PC-3 (cell line): ENCODE results near the gene ZNF746. TPM values are rescaled to one million over a fixed set of nuclear protein-coding genes. Genes with fewer than 3 reads are reported as not detected.

Experiments used
- ATAC-seq: fragments of 200-7000 bp; cut with Tn5 transposase; 2 replicates; pipeline ENCODE4 v1.9.1; 2020; ENCODE audit warnings: mild to moderate bottlenecking, moderate library complexity
- BruUV-seq: library from RNA; stranded (reverse); fragments of 400-500 nt; replicated peaks from 2 replicates; lab custom pipeline; 2021; lab: Mats Ljungman, UMichigan
- CTCF ChIA-PET: fragments of 300-600 bp; sonication (Branson Sonifier 250); formaldehyde crosslinking; loops from one replicate; lab custom pipeline; 2022; ENCODE audit warnings: antibody characterized with exemption; lab: Charles Lee
- POLR2A ChIA-PET: fragments of 300-600 bp; sonication (Branson Sonifier 250); formaldehyde crosslinking; loops from one replicate; lab custom pipeline; 2022; ENCODE audit warnings: antibody characterized with exemption; ENCODE audit not compliant: unreplicated experiment; lab: Charles Lee
- DNase-seq: peaks from one replicate; pipeline ENCODE4 v3.0.0-alpha.2; 2015
- H2AFZ ChIP-seq: fragments of 300-600 bp; sonication (generic); 2 replicates; pipeline ENCODE4 v1.6.0; 2016; ENCODE audit warnings: antibody characterized with exemption, low read length
- H3F3A ChIP-seq: fragments of 300-600 bp; sonication (generic); one replicate; pipeline ENCODE4 v1.6.0; 2017; ENCODE audit warnings: antibody characterized with exemption, low read length, control low read depth, mild to moderate bottlenecking; ENCODE audit not compliant: unreplicated experiment
- H3K27ac ChIP-seq: fragments of 300-600 bp; sonication (generic); 2 replicates; pipeline ENCODE4 v1.5.1; 2016; ENCODE audit warnings: mild to moderate bottlenecking, low read length
- H3K27me3 ChIP-seq: fragments of 300-600 bp; sonication (generic); 2 replicates; pipeline ENCODE4 v1.6.1; 2016; ENCODE audit warnings: low read length, mixed read lengths
- H3K36me3 ChIP-seq: fragments of 300-600 bp; sonication (generic); 2 replicates; pipeline ENCODE4 v1.6.1; 2016; ENCODE audit warnings: low read depth, mixed run types, low read length, mixed read lengths
- H3K4me1 ChIP-seq: fragments of 300-600 bp; sonication (generic); 2 replicates; pipeline ENCODE4 v1.5.1; 2016; ENCODE audit warnings: low read length; ENCODE audit not compliant: insufficient read depth
- H3K4me2 ChIP-seq: fragments of 300-600 bp; sonication (generic); 2 replicates; pipeline ENCODE4 v1.6.0; 2016; ENCODE audit warnings: low read length
- H3K4me3 ChIP-seq: fragments of 300-600 bp; sonication (generic); 2 replicates; pipeline ENCODE4 v1.5.1; 2016; ENCODE audit warnings: mild to moderate bottlenecking, low read length, mixed read lengths
- H3K79me2 ChIP-seq: fragments of 300-600 bp; sonication (generic); 2 replicates; pipeline ENCODE4 v1.6.1; 2017; ENCODE audit warnings: low read length, mixed read lengths
- H3K9ac ChIP-seq: fragments of 300-600 bp; sonication (generic); 2 replicates; pipeline ENCODE4 v1.6.0; 2016; ENCODE audit warnings: mild to moderate bottlenecking, low read length
- H3K9me2 ChIP-seq: fragments of 300-600 bp; sonication (generic); replicated peaks from 2 replicates; pipeline ENCODE4 v1.6.1; 2016; ENCODE audit warnings: mixed run types, low read length, mixed read lengths
- H3K9me3 ChIP-seq: fragments of 300-600 bp; sonication (generic); 2 replicates; pipeline ENCODE4 v1.6.1; 2016; ENCODE audit warnings: low read length, mixed read lengths
- H4K20me1 ChIP-seq: fragments of 300-600 bp; sonication (generic); 2 replicates; pipeline ENCODE4 v1.6.1; 2016; ENCODE audit warnings: low read length, mixed read lengths
- EZH2 ChIP-seq: fragments of 300-600 bp; sonication (generic); IDR thresholded peaks from one replicate; pipeline ENCODE4 v1.6.1; 2017; ENCODE audit warnings: antibody characterized with exemption, mild to moderate bottlenecking, low read length; ENCODE audit not compliant: unreplicated experiment
- EZH2phosphoT487 ChIP-seq: fragments of 300-600 bp; sonication (generic); IDR thresholded peaks from 2 replicates; pipeline ENCODE4 v1.6.1; 2018; ENCODE audit warnings: mild to moderate bottlenecking, antibody characterized with exemption, low read length, borderline replicate concordance
- intact Hi-C: fragments of 100-400 bp; cut with micrococcal nuclease; formaldehyde crosslinking; loops from 2 replicates; pipeline ENCODE4 v1.9.0; 2023
- total RNA-seq: library from RNA; depleted of rRNA; stranded (reverse); fragments of >200 nt; gene quantifications from 2 replicates; pipeline ENCODE4 v1.2.3, GENCODE V29; 2014
- TF ChIP-seq, protein P1 (sequence below): fragments of 300-600 bp; sonication (generic); conservative IDR thresholded peaks from 2 replicates; pipeline ENCODE4 v1.5.1; 2017; ENCODE audit warnings: antibody characterized with exemption, low read depth, mild to moderate bottlenecking, low read length

Gene ZNF746
- total RNA-seq, 1 experiment from 2014 or later = 19.6 TPM

- H3K79me2 ChIP-seq = peaks cover 36% of the 10 kb centered on the region
- intact Hi-C loops = loop anchor here (1.0 kb wide), 1 partner anchor 38 kb away; no protein-coding TSS in a partner anchor
- H3K4me2 ChIP-seq = peak within 1 kb of the TSS; percentile 97
- peak; percentile 95 for ATAC-seq
- DNase-seq = peak; percentile 78
- ChIA-PET POLR2A (interaction anchor here (0.5 kb wide), 1 partner anchor 166 kb away, joined by 27 read pairs; no protein-coding TSS in a partner anchor), CTCF (interaction anchor here (0.6 to 1.4 kb wide), 5 partner anchors 42 to 199 kb away, joined by 4 to 6 read pairs (median 5); no protein-coding TSS in a partner anchor)
- BruUV-seq = no TSS peak
- peak within 1 kb of the TSS; percentile 96 for H3K4me3 ChIP-seq
- no peaks in the 10 kb centered on the region for H3F3A ChIP-seq
- no peaks in the 10 kb centered on the region for H3K9me3 ChIP-seq
- H2AFZ ChIP-seq = peak within 1 kb of the TSS; percentile 100
- no peaks in the 10 kb centered on the region for H3K9me2 ChIP-seq
- TF ChIP-seq, protein P1, sequence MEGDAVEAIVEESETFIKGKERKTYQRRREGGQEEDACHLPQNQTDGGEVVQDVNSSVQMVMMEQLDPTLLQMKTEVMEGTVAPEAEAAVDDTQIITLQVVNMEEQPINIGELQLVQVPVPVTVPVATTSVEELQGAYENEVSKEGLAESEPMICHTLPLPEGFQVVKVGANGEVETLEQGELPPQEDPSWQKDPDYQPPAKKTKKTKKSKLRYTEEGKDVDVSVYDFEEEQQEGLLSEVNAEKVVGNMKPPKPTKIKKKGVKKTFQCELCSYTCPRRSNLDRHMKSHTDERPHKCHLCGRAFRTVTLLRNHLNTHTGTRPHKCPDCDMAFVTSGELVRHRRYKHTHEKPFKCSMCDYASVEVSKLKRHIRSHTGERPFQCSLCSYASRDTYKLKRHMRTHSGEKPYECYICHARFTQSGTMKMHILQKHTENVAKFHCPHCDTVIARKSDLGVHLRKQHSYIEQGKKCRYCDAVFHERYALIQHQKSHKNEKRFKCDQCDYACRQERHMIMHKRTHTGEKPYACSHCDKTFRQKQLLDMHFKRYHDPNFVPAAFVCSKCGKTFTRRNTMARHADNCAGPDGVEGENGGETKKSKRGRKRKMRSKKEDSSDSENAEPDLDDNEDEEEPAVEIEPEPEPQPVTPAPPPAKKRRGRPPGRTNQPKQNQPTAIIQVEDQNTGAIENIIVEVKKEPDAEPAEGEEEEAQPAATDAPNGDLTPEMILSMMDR = peak; percentile 53
- TF ChIP-seq EZH2phosphoT487 (no peak), EZH2 (no peak)
- H3K27me3 ChIP-seq = no peaks in the 10 kb centered on the region
- peak within 1 kb of the TSS; percentile 77 for H3K9ac ChIP-seq
- H3K36me3 ChIP-seq = no peaks in the 10 kb centered on the region; the same call in 1 of the 2 replicates
- peaks cover 15% of the 10 kb centered on the region; the same call in 1 of the 2 replicates for H3K4me1 ChIP-seq
- H4K20me1 ChIP-seq = no peaks in the 10 kb centered on the region
- no peak within 1 kb of the TSS for H3K27ac ChIP-seq
These were observed 36.9 kb downstream of the ZNF746 start, which contains the start of gene ZNF777 for GRCh38 chr7:149460493-149461277. ZNF777 (minus strand) TSS chr7:149461062; CDS start chr7:149456022, 5,040 bp downstream.

DNA sequence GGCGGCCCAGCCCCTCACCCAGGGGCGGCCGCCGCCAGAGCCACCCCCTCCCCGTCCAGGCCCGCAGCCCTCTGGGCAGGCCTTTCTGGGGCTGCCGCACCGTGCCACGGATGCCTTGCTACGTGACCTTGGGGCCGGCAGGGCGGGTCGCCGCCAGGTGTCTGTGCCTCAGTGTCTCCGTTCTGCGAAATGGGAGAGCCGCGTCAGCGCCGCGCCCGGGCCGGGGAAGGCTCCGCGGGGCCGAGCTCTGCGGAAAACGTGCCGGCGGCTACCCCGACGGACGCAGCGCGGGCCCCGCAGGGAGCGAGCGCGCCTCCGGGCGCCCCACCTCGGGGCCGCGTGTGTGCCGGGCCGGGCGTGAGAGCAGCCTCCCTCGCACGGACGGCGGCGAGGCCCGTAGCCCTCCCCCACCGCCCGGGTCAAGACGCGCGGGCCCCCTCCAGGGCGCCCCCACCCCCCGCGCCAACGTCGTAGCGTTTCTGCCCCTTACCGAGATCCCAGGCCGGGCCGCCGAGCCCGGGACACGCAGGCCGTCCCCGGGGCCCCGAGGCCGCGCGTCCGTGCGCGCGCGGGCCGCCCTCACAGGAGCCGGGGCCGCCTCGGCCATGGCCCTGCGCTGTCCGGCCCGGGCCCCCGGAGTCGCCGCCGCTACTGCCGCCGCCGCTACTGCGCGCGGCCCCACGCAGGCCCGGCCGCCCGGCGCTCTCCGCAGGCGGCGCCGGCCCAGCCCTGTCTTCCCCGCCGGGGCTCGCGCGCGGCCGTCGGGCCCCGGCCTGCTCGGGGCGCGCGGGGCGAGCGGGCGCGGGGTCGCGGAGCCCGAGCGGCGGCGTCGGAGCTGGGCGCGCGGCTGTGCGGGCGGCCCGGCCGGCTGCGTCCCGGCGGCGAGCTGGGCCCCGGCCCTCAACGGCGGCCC, 37.8 kb downstream of the ZNF746 start:
- Histone ChIP-seq H3K79me2 (peaks cover 36% of the 10 kb centered on the region), H3K4me3 (peak overlapping the region; percentile 76), H3F3A (no peaks in the 10 kb centered on the region), H3K9ac (peak overlapping the region; percentile 57; the same call in 1 of the 2 replicates), H3K27me3 (no peaks in the 10 kb centered on the region), H3K27ac (no peak overlapping the region), H3K36me3 (peaks cover under 1% of the 10 kb centered on the region; the same call in 1 of the 2 replicates), H2AFZ (peak overlapping the region; percentile 55; the same call in 1 of the 2 replicates), H4K20me1 (no peaks in the 10 kb centered on the region), H3K4me1 (peaks cover 15% of the 10 kb centered on the region; the same call in 1 of the 2 replicates), H3K9me2 (no peaks in the 10 kb centered on the region), H3K4me2 (peak overlapping the region; percentile 75), H3K9me3 (no peaks in the 10 kb centered on the region)
- BruUV-seq = no TSS peak
- POLR2A ChIA-PET = interaction anchor here (0.5 kb wide), 1 partner anchor 166 kb away, joined by 27 read pairs; no protein-coding TSS in a partner anchor
- peak; percentile 15 for DNase-seq
- intact Hi-C loops = loop anchor here (1.0 kb wide), 1 partner anchor 37 kb away; no protein-coding TSS in a partner anchor
- ATAC-seq = peak; percentile 44
- CTCF ChIA-PET = interaction anchor here (0.6 to 1.4 kb wide), 5 partner anchors 43 to 198 kb away, joined by 4 to 6 read pairs (median 5); no protein-coding TSS in a partner anchor
- TF ChIP-seq EZH2 (no peak), EZH2phosphoT487 (no peak)
- TF ChIP-seq, protein P1 = no peak
